A172 (cell line): ENCODE measurements around the gene HSD17B4. TPM values are rescaled to one million over a fixed set of nuclear protein-coding genes. Genes with fewer than 3 reads are reported as not detected.

Source experiments
- total RNA-seq: library from RNA; depleted of rRNA; stranded (reverse); fragments of >200 nt; shearing (Covaris generic); gene quantifications from 2 replicates; pipeline ENCODE4 v1.2.3, GENCODE V29; 2014; rRNA removed

HSD17B4 gene
- total RNA-seq, 1 experiment from 2014 or later, result 150 TPM

Other genes starting within 250 kb of the HSD17B4 start
- gene TNFAIP8, start 96.5 kb upstream of the HSD17B4 start, total RNA-seq, result 13.7 and 18.0 TPM in 2 replicates
- gene FAM170A, start 177.1 kb downstream of the HSD17B4 start, total RNA-seq, result not detected in 2 replicates